H1 (cell line): Measurements from ENCODE around the gene ACTN4. TPM values are rescaled to one million over a fixed set of nuclear protein-coding genes. Genes with fewer than 3 reads are reported as not detected.

Source experiments
- CTCF ChIA-PET: fragments of 300-600 bp; sonication (Branson Sonifier 250); formaldehyde crosslinking; loops from one replicate; lab custom pipeline; 2021; ENCODE audit not compliant: partially characterized antibody; lab: Charles Lee
- POLR2A ChIA-PET: fragments of 300-600 bp; sonication (Branson Sonifier 250); formaldehyde crosslinking; loops from one replicate; lab custom pipeline; 2021; ENCODE audit warnings: inconsistent platforms; ENCODE audit not compliant: partially characterized antibody; lab: Charles Lee
- DNase-seq, 2 experiments: peaks; one replicate each; pipeline versions ENCODE4 v3.0.0 to v3.0.0-alpha.2; 2010 to 2022; ENCODE audit warnings: low spot score in 2 of 2, low read depth in 1 of 2, mixed read lengths in 1 of 2
- FAIRE-seq: peaks from 2 replicates; lab custom pipeline; 2011; peaks lifted over from hg19 to GRCh38; lab: Jason Lieb, UNC
- H2AFZ ChIP-seq: 2 replicates; pipeline ENCODE4 v1.8.1; 2012; ENCODE audit warnings: low read length, inconsistent platforms
- H2AK5ac ChIP-seq: 2 replicates; pipeline ENCODE4 v1.6.1; 2013; ENCODE audit warnings: low read depth, low read length
- H2BK120ac ChIP-seq: replicated peaks from 2 replicates; pipeline ENCODE3; 2013; ENCODE audit warnings: low read depth, low read length, inconsistent platforms
- H2BK12ac ChIP-seq: 2 replicates; pipeline ENCODE4 v1.6.1; 2013; ENCODE audit warnings: low read depth, low read length
- H2BK15ac ChIP-seq: 2 replicates; pipeline ENCODE4 v1.6.1; 2013; ENCODE audit warnings: low read length
- H2BK20ac ChIP-seq: 2 replicates; pipeline ENCODE4 v1.6.1; 2013; ENCODE audit warnings: low read length
- H2BK5ac ChIP-seq: 2 replicates; pipeline ENCODE4 v1.6.1; 2013; ENCODE audit warnings: low read depth, low read length
- H3K14ac ChIP-seq: 2 replicates; pipeline ENCODE4 v1.6.1; 2013; ENCODE audit warnings: inconsistent platforms; ENCODE audit not compliant: insufficient read length
- H3K18ac ChIP-seq: 2 replicates; pipeline ENCODE4 v1.6.1; 2013; ENCODE audit warnings: low read length; ENCODE audit errors: extremely low read depth
- H3K23ac ChIP-seq: 2 replicates; pipeline ENCODE4 v1.6.1; 2013; ENCODE audit warnings: inconsistent platforms; ENCODE audit not compliant: insufficient read length
- H3K23me2 ChIP-seq: 2 replicates; pipeline ENCODE4 v1.6.1; 2013; ENCODE audit warnings: low read depth, low read length
- H3K27ac ChIP-seq: 2 replicates; pipeline ENCODE4 v1.6.1; 2011; ENCODE audit warnings: low read depth, low read length, inconsistent platforms
- H3K27me3 ChIP-seq, 4 experiments: replicated peaks in 1 of 4; 1 replicate in 1 of 4; 2 replicates in 3 of 4; pipeline versions ENCODE4 v1.6.1 to v1.8.1; 2011 to 2013; ENCODE audit warnings: low read length in 3 of 4, mild to moderate bottlenecking in 3 of 4, inconsistent platforms in 2 of 4, mixed read lengths in 2 of 4, moderate library complexity in 1 of 4; ENCODE audit not compliant: control insufficient read depth in 3 of 4, insufficient read depth in 3 of 4; ENCODE audit errors: extremely low read depth in 1 of 4
- H3K36me3 ChIP-seq, 4 experiments: 2 replicates each; pipeline versions ENCODE4 v1.6.1 to v1.8.1; 2011 to 2013; ENCODE audit warnings: mild to moderate bottlenecking in 4 of 4, low read length in 3 of 4, moderate library complexity in 2 of 4, control low read depth in 1 of 4, inconsistent platforms in 1 of 4; ENCODE audit not compliant: insufficient read depth in 4 of 4, control insufficient read depth in 2 of 4
- H3K4ac ChIP-seq: replicated peaks from 2 replicates; pipeline ENCODE3; 2013; ENCODE audit warnings: low read length, low read depth, mixed read lengths, inconsistent platforms; ENCODE audit not compliant: insufficient read length
- H3K4me1 ChIP-seq, 4 experiments: replicated peaks in 1 of 4; 1 replicate in 1 of 4; 2 replicates in 3 of 4; pipeline versions ENCODE4 v1.6.1 to v1.8.1; 2011 to 2013; ENCODE audit warnings: low read length in 3 of 4, inconsistent platforms in 2 of 4, mixed read lengths in 1 of 4; ENCODE audit not compliant: insufficient read depth in 4 of 4, control insufficient read depth in 3 of 4
- H3K4me2 ChIP-seq, 2 experiments: 2 replicates each; pipeline versions ENCODE4 v1.6.1 to v1.8.1; 2011 to 2013; ENCODE audit warnings: low read depth in 2 of 2, low read length in 2 of 2, control low read depth in 1 of 2, inconsistent platforms in 1 of 2, mild to moderate bottlenecking in 1 of 2; ENCODE audit not compliant: insufficient read depth in 1 of 2
- H3K4me3 ChIP-seq, 4 experiments: fragments of 200-600, 300-600 bp in 1 of 4; sonication (generic), shearing (Covaris generic), sonication (Bioruptor Twin) in 1 of 4; 2 replicates each; pipeline versions ENCODE4 v1.5.1 to v1.8.1; 2011 to 2016; ENCODE audit warnings: low read length in 4 of 4, low read depth in 3 of 4, control low read depth in 2 of 4, inconsistent platforms in 2 of 4, mild to moderate bottlenecking in 2 of 4, mixed read lengths in 1 of 4, moderate library complexity in 1 of 4; ENCODE audit not compliant: insufficient read depth in 2 of 4; ENCODE audit errors: extremely low read depth in 1 of 4
- H3K56ac ChIP-seq: replicated peaks from 2 replicates; pipeline ENCODE3; 2013; ENCODE audit warnings: low read depth, mild to moderate bottlenecking, mixed read lengths, low read length, inconsistent platforms; ENCODE audit not compliant: insufficient read length
- H3K79me1 ChIP-seq: 2 replicates; pipeline ENCODE4 v1.6.1; 2013; ENCODE audit warnings: low read depth, low read length, control low read depth
- H3K79me2 ChIP-seq, 2 experiments: 2 replicates each; pipeline versions ENCODE4 v1.6.1 to v1.8.1; 2012 to 2013; ENCODE audit warnings: low read length in 2 of 2, mild to moderate bottlenecking in 2 of 2, inconsistent platforms in 1 of 2; ENCODE audit not compliant: insufficient read depth in 2 of 2, control insufficient read depth in 1 of 2
- H3K9ac ChIP-seq, 4 experiments: replicated peaks in 1 of 4; 1 replicate in 1 of 4; 2 replicates in 3 of 4; pipeline versions ENCODE4 v1.6.1 to v1.8.1; 2011 to 2013; ENCODE audit warnings: low read depth in 3 of 4, low read length in 3 of 4, control low read depth in 2 of 4, mild to moderate bottlenecking in 2 of 4, moderate library complexity in 2 of 4, inconsistent platforms in 1 of 4; ENCODE audit errors: extremely low read depth in 1 of 4
- H3K9me3 ChIP-seq, 2 experiments: 2 replicates each; pipeline versions ENCODE4 v1.6.1 to v1.8.1; 2012 to 2013; ENCODE audit warnings: mild to moderate bottlenecking in 2 of 2, moderate library complexity in 2 of 2, control low read depth in 1 of 2, inconsistent platforms in 1 of 2, low read depth in 1 of 2, low read length in 1 of 2, mixed read lengths in 1 of 2; ENCODE audit not compliant: insufficient read depth in 2 of 2
- H4K20me1 ChIP-seq, 2 experiments: replicated peaks in 1 of 2; 2 replicates each; pipeline versions ENCODE3 to v1.8.1; 2011 to 2013; ENCODE audit warnings: inconsistent platforms in 2 of 2, low read length in 2 of 2, mild to moderate bottlenecking in 1 of 2; ENCODE audit not compliant: insufficient read depth in 2 of 2, control insufficient read depth in 1 of 2
- H4K5ac ChIP-seq: 2 replicates; pipeline ENCODE4 v1.6.1; 2013; ENCODE audit warnings: low read length, low read depth, mixed read lengths, inconsistent platforms; ENCODE audit not compliant: insufficient read length
- H4K8ac ChIP-seq: 2 replicates; pipeline ENCODE4 v1.8.0; 2013; ENCODE audit warnings: mild to moderate bottlenecking, moderate library complexity, low read length, inconsistent platforms; ENCODE audit not compliant: insufficient read depth; ENCODE audit errors: extremely low read depth
- H4K91ac ChIP-seq: replicated peaks from 2 replicates; pipeline ENCODE3; 2013; ENCODE audit warnings: low read length, mixed read lengths, inconsistent platforms; ENCODE audit not compliant: insufficient read length
- BRCA1 ChIP-seq: IDR thresholded peaks from 2 replicates; pipeline ENCODE4 v1.6.1; 2012; ENCODE audit warnings: low read depth, low read length, improper control_type of control experiment
- EZH2 ChIP-seq: fragments of 200-600 bp; sonication (generic); IDR thresholded peaks from 2 replicates; pipeline ENCODE4 v1.7.1; 2012; ENCODE audit warnings: low read depth, mild to moderate bottlenecking, moderate library complexity, low read length, inconsistent platforms; ENCODE audit not compliant: severe bottlenecking
- GTF2F1 ChIP-seq: IDR thresholded peaks from 2 replicates; pipeline ENCODE4 v1.6.1; 2012; ENCODE audit warnings: low read depth, low read length, improper control_type of control experiment, borderline replicate concordance
- KDM1A ChIP-seq: fragments of 200-600, 300-600 bp; sonication (generic); IDR thresholded peaks from 2 replicates; pipeline ENCODE4 v1.7.1; 2016; ENCODE audit warnings: mild to moderate bottlenecking, low read length, borderline replicate concordance
- KDM5A ChIP-seq: fragments of 200-600 bp; IDR thresholded peaks from 2 replicates; pipeline ENCODE4 v1.7.1; 2012; ENCODE audit warnings: mild to moderate bottlenecking, low read length, inconsistent platforms, mixed read lengths
- RAD21 ChIP-seq, 2 experiments: IDR thresholded peaks in 1 of 2; conservative IDR thresholded peaks in 1 of 2; 2 replicates each; pipeline ENCODE4 v1.6.1; 2011; ENCODE audit warnings: low read depth in 2 of 2, low read length in 2 of 2, improper control_type of control experiment in 1 of 2, inconsistent platforms in 1 of 2, mild to moderate bottlenecking in 1 of 2, moderate library complexity in 1 of 2
- RFX5 ChIP-seq: IDR thresholded peaks from 2 replicates; pipeline ENCODE4 v1.6.1; 2011; ENCODE audit warnings: low read depth, low read length, improper control_type of control experiment, borderline replicate concordance
- SIN3A ChIP-seq, 2 experiments: IDR thresholded peaks in 1 of 2; conservative IDR thresholded peaks in 1 of 2; 2 replicates each; pipeline ENCODE4 v1.6.1; 2011 to 2012; ENCODE audit warnings: low read length in 2 of 2, improper control_type of control experiment in 1 of 2, low read depth in 1 of 2, mild to moderate bottlenecking in 1 of 2
- TAF1 ChIP-seq: IDR thresholded peaks from 2 replicates; pipeline ENCODE4 v1.6.1; 2011; ENCODE audit warnings: mild to moderate bottlenecking, low read depth, low read length
- whole genome bisulfite sequencing, 2 experiments: shearing (Covaris generic) in 1 of 2; methylation state at CpG; one replicate each; pipeline versions ENCODE4 v1.1.6 to v1.1.7; 2013 to 2015; ENCODE audit warnings: low lambda C conversion rate in 2 of 2, mixed read lengths in 2 of 2, inconsistent platforms in 1 of 2, low coverage in 1 of 2, missing lambda C conversion rate in 1 of 2; ENCODE audit not compliant: insufficient replicate concordance in 2 of 2, insufficient coverage in 1 of 2, insufficient read length in 1 of 2; ENCODE audit errors: extremely low coverage in 1 of 2, missing lambda C conversion rate in 1 of 2; 5-methylcytosine and 5-hydroxymethylcytosine counted together
- polyA plus RNA-seq, 7 experiments: library from polyadenylated mRNA; depleted of rRNA in 3 of 7; stranded (reverse) in 5 of 7; unstranded in 2 of 7; fragments of >200 nt in 5 of 7; fragments of 200-250 nt in 2 of 7; gene quantifications; 1 replicate in 5 of 7; 2 replicates in 1 of 7; 4 replicates in 1 of 7; pipeline versions ENCODE4 v1.2.1 to v1.2.3, GENCODE V29; 2011 to 2013; ENCODE audit warnings: missing spikeins in 2 of 7, mixed read lengths in 2 of 7
- total RNA-seq: library from RNA; stranded (reverse); fragmentation: NEBNext Ultra II Directional; extraction: Animal tissue kit (Norgen Biotek cat#: 25700); gene quantifications from 2 replicates; pipeline ENCODE4 v1.2.1, GENCODE V29; 2021
- TF ChIP-seq, protein P1 (sequence below): IDR thresholded peaks from 2 replicates; pipeline ENCODE4 v1.6.1; 2012; ENCODE audit warnings: inconsistent platforms
- TF ChIP-seq, protein P2 (sequence below): IDR thresholded peaks from 2 replicates; pipeline ENCODE4 v1.6.1; 2012; ENCODE audit warnings: low read length, inconsistent platforms

Gene ACTN4
- total and polyA plus RNA-seq, 2 of the 8 experiments (the other 6 are each of a cell fraction or from before 2014, with no cell fraction given) = 211 to 520 TPM

- H3K18ac ChIP-seq = no peak overlapping the region
- no peak overlapping the region for H2BK120ac ChIP-seq
- ChIA-PET CTCF (interaction anchor here (0.8 to 1.6 kb wide), 2 partner anchors 25 to 125 kb away, joined by 3 to 4 read pairs; no protein-coding TSS in a partner anchor), POLR2A (interaction anchor here (0.9 to 1.6 kb wide), 6 partner anchors 63 to 107 kb away, joined by 3 to 5 read pairs (median 4); partner anchors contain the start of gene HNRNPL)
- H3K27ac ChIP-seq = no peak overlapping the region
- 91% methylated on average over 2 of the region's 6 CpGs; no CpG with 5 or more reads in 1 of the 2 experiments for WGBS, 2 experiments
- no peak overlapping the region for H2BK15ac ChIP-seq
- no peaks in the 10 kb centered on the region; a peak in 1 of 7 replicates for H3K4me1 ChIP-seq
- H4K5ac ChIP-seq = no peak overlapping the region
- H3K27me3 ChIP-seq = 0 out of 7 replicates have a peak, but pooled peaks cover 0 to 4% (median 0%) of the 10 kb centered on the region in 4 experiments
- H3K79me2 ChIP-seq = no peaks in the 10 kb centered on the region
- no peak overlapping the region for H3K14ac ChIP-seq
- no peak overlapping the region for H2AFZ ChIP-seq
- no peak overlapping the region for H3K9ac ChIP-seq
- no peak overlapping the region for H2BK20ac ChIP-seq
- no peak overlapping the region for H3K4me2 ChIP-seq
- FAIRE-seq (no peak), DNase-seq (no peak)
- no peak overlapping the region for H2BK5ac ChIP-seq
- H4K8ac ChIP-seq = no peak overlapping the region
- no peak overlapping the region for H2BK12ac ChIP-seq
- H3K4ac ChIP-seq = no peak overlapping the region
- H2AK5ac ChIP-seq = no peak overlapping the region
- no peaks in the 10 kb centered on the region for H3K23me2 ChIP-seq
- H4K20me1 ChIP-seq = no peaks in the 10 kb centered on the region
- no peaks in the 10 kb centered on the region for H3K36me3 ChIP-seq
- H3K9me3 ChIP-seq = no peaks in the 10 kb centered on the region
- no peak overlapping the region for H3K23ac ChIP-seq
- no peak overlapping the region for H4K91ac ChIP-seq
- no peak overlapping the region for H3K4me3 ChIP-seq
- no peaks in the 10 kb centered on the region for H3K79me1 ChIP-seq
- H3K56ac ChIP-seq = no peak overlapping the region
- TF ChIP-seq EZH2 = no peak
- TF ChIP-seq KDM5A = no peak
- no peak for TF ChIP-seq SIN3A (conservative IDR thresholded peaks at IDR 0.05 in 1 of 2, IDR thresholded peaks at IDR 0.05 in 1 of 2; ENCODE audit: low read depth in 1 of 2, low read length in 2 of 2)
- no peak for TF ChIP-seq BRCA1
- no peak for TF ChIP-seq TAF1
- no peak for TF ChIP-seq GTF2F1
- TF ChIP-seq, protein P1, sequence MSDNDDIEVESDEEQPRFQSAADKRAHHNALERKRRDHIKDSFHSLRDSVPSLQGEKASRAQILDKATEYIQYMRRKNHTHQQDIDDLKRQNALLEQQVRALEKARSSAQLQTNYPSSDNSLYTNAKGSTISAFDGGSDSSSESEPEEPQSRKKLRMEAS = no peak
- no peak for TF ChIP-seq KDM1A
- TF ChIP-seq, protein P2, sequence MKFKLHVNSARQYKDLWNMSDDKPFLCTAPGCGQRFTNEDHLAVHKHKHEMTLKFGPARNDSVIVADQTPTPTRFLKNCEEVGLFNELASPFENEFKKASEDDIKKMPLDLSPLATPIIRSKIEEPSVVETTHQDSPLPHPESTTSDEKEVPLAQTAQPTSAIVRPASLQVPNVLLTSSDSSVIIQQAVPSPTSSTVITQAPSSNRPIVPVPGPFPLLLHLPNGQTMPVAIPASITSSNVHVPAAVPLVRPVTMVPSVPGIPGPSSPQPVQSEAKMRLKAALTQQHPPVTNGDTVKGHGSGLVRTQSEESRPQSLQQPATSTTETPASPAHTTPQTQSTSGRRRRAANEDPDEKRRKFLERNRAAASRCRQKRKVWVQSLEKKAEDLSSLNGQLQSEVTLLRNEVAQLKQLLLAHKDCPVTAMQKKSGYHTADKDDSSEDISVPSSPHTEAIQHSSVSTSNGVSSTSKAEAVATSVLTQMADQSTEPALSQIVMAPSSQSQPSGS = no peak
- TF ChIP-seq RFX5 = no peak
- TF ChIP-seq RAD21 (IDR thresholded peaks at IDR 0.05 in 1 of 2, conservative IDR thresholded peaks at IDR 0.05 in 1 of 2; ENCODE audit: low read depth in 2 of 2, low read length in 2 of 2) = no peak
These were observed 97.4 kb downstream of the ACTN4 start for GRCh38 chr19:38744874-38745273.
